BE2C (cell line): Measurements from ENCODE around the gene COPS3.
"Not testable (repeated sequence)": the region's sequence is repeated elsewhere in the genome, so short reads cannot be mapped to it uniquely, and the experiment has no call there.

Experiments
- DNase-seq: peaks from one replicate; pipeline ENCODE4 v3.0.0-alpha.2; 2020
- H3K27me3 ChIP-seq: fragments of 250-450 bp; sonication (Bioruptor Pico); 2 replicates; pipeline ENCODE4 v1.5.1; 2020; ENCODE audit warnings: mild to moderate bottlenecking
- H3K36me3 ChIP-seq: fragments of 250-450 bp; sonication (Bioruptor Pico); 2 replicates; pipeline ENCODE4 v1.5.1; 2020; ENCODE audit warnings: mild to moderate bottlenecking
- H3K4me1 ChIP-seq: fragments of 250-450 bp; sonication (Bioruptor Pico); 2 replicates; pipeline ENCODE4 v1.5.1; 2020
- H3K4me3 ChIP-seq: 2 replicates; pipeline ENCODE4 v1.5.1; 2011; ENCODE audit warnings: low read depth, low read length
- H3K9me3 ChIP-seq: fragments of 250-450 bp; sonication (Bioruptor Pico); 2 replicates; pipeline ENCODE4 v1.5.1; 2020
- CTCF ChIP-seq: IDR thresholded peaks from 2 replicates; pipeline ENCODE4 v1.5.1; 2012; ENCODE audit warnings: mild to moderate bottlenecking, low read depth, low read length

The COPS3 gene

GRCh38 chr17:17264430-17264829 is 16.6 kb downstream of the COPS3 start:
- TF ChIP-seq CTCF, result no peak
- no peak overlapping the region for H3K4me3 ChIP-seq
- H3K27me3 ChIP-seq, result no peaks in the 10 kb centered on the region
- no peaks in the 10 kb centered on the region for H3K4me1 ChIP-seq
- DNase-seq, result no peak
- peaks cover 39% of the 10 kb centered on the region for H3K36me3 ChIP-seq
- H3K9me3 ChIP-seq, result no peaks in the 10 kb centered on the region

GRCh38 chr17:17258998-17259397 is 22.0 kb downstream of the COPS3 start:
- Histone ChIP-seq H3K4me1 (no peaks in the 10 kb centered on the region), H3K27me3 (no peaks in the 10 kb centered on the region), H3K9me3 (no peaks in the 10 kb centered on the region), H3K36me3 (peaks cover 24% of the 10 kb centered on the region), H3K4me3 (no peak overlapping the region)
- DNase-seq, result no peak
- no peak for TF ChIP-seq CTCF

DNA sequence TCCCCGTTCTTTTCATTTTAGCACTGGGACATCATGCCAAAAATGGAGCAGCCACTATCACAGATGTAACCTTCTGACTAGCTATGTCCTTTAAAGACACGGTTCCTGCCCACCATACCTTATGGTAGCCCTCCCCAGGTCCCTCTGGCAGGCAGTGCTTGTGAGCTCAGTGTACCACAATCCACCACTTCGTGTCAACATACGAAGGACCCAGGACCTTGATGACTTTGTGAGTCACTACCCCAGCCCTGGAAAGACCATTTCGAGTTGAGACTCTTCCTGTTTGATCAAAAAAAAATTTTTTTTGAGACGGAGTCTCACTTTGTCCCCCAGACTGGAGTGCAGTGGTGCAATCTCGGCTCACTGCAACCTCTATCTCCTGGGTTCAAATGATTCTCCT is 23.0 kb downstream of the COPS3 start:
- no peaks in the 10 kb centered on the region for H3K4me1 ChIP-seq
- no peaks in the 10 kb centered on the region for H3K27me3 ChIP-seq
- H3K9me3 ChIP-seq, result no peaks in the 10 kb centered on the region
- no peak for DNase-seq
- no peak overlapping the region for H3K4me3 ChIP-seq
- H3K36me3 ChIP-seq, result peaks cover 28% of the 10 kb centered on the region
- no peak for TF ChIP-seq CTCF

DNA sequence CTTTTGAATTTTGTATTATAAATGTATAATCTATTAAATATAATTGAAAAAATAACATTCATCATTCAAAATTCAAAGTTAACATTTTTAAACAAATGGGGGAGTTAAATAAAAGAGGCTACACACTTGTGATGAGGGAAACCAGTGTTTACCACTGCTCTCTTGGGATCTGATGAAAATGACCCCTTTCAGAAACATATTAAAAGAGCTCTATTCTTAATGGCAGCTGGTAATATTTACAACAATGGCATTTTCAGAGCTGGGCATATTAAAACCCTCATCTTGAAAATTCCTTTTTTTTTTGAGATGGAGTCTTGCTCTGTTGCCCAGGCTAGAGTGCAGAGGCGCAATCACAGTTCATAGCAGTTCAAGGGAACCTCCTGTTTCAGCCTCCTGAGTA is 24.7 kb downstream of the COPS3 start:
- peaks cover 30% of the 10 kb centered on the region for H3K36me3 ChIP-seq
- H3K27me3 ChIP-seq, result no peaks in the 10 kb centered on the region
- TF ChIP-seq CTCF, result no peak
- no peak for DNase-seq
- H3K9me3 ChIP-seq, result no peaks in the 10 kb centered on the region
- H3K4me1 ChIP-seq, result no peaks in the 10 kb centered on the region
- H3K4me3 ChIP-seq, result no peak overlapping the region

DNA sequence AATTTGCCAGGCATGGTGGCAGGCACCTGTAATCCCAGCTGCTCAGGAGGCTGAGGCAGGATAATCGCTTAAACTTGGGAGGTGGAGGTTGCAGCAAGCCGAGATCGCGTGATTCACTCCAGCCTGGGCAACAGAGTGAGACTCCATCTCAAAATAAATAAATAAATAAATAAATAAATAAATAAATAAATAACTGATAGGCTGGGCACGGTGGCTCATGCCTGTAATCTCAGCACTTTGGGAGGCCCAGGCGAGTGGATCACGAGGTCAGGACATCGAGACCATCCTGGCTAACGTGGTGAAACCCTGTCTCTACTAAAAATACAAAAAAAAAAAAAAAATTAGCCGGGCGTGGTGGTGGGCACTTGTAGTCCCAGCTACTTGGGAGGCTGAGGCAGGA is 25.4 kb downstream of the COPS3 start:
- peaks cover 30% of the 10 kb centered on the region for H3K36me3 ChIP-seq
- not testable (repeated sequence) for DNase-seq

DNA sequence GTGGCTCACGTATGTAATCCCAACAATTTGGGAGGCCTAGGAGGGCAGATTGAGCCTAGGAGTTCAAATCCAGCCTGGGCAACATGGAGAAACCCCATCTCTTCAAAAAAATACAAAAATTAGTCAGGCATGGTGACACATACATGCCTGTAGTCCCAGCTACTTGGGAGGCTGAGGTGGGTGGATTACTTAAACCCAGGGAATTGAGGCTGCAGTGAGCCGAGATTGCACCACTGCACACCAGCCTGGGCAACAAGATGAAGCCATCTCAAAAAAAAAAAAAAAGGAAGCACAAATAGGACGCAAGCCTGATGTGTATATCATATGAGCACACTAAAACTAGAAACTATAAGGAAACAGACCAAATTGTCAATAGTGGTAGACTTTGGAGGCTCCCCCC is 27.0 kb downstream of the COPS3 start:
- H3K4me3 ChIP-seq, result no peak overlapping the region
- H3K9me3 ChIP-seq, result no peaks in the 10 kb centered on the region
- H3K36me3 ChIP-seq, result peaks cover 17% of the 10 kb centered on the region
- H3K27me3 ChIP-seq, result no peaks in the 10 kb centered on the region
- TF ChIP-seq CTCF, result no peak
- no peaks in the 10 kb centered on the region for H3K4me1 ChIP-seq
- DNase-seq, result no peak

More for the DNA sequence above, 25.4 kb downstream of the COPS3 start:
- not testable (repeated sequence) for H3K4me3 ChIP-seq, H3K4me1 ChIP-seq, H3K27me3 ChIP-seq, H3K9me3 ChIP-seq

GRCh38 chr17:17253406-17253805 is 27.6 kb downstream of the COPS3 start:
- Histone ChIP-seq H3K27me3 (no peaks in the 10 kb centered on the region), H3K4me3 (no peak overlapping the region), H3K36me3 (peaks cover 17% of the 10 kb centered on the region), H3K4me1 (no peaks in the 10 kb centered on the region), H3K9me3 (no peaks in the 10 kb centered on the region)
- no peak for DNase-seq
- TF ChIP-seq CTCF, result no peak
